Tibial nerve (tissue), 4 donors: Measurements from ENCODE around the gene LDLRAP1. TPM values are rescaled to one million over a fixed set of nuclear protein-coding genes. Genes with fewer than 3 reads are reported as not detected.

Experiments used
- DNase-seq, 2 donors: peaks; one replicate each; pipeline ENCODE4 v3.0.0-alpha.2; 2019; ENCODE audit warnings: low spot score in 2 of 2
- H3K27ac ChIP-seq, 4 donors: fragments of 200-600 bp; sonication (generic) in 3 of 4; one replicate each; pipeline ENCODE4 v1.5.1; 2017 to 2019; ENCODE audit warnings: mild to moderate bottlenecking in 1 of 4
- H3K27me3 ChIP-seq, 2 donors: fragments of 200-600 bp; sonication (generic) in 1 of 2; one replicate each; pipeline versions ENCODE4 v1.5.1 to v1.6.0; 2017 to 2019
- H3K36me3 ChIP-seq, 3 donors: fragments of 200-600 bp; sonication (generic); one replicate each; pipeline ENCODE4 v1.5.1; 2018 to 2019
- H3K4me1 ChIP-seq, 4 donors: fragments of 200-600 bp; sonication (generic) in 3 of 4; one replicate each; pipeline ENCODE4 v1.5.1; 2017 to 2019
- H3K4me3 ChIP-seq, 4 donors: fragments of 200-600 bp; sonication (generic) in 3 of 4; one replicate each; pipeline ENCODE4 v1.5.1; 2017 to 2019; ENCODE audit warnings: mild to moderate bottlenecking in 1 of 4, moderate library complexity in 1 of 4
- H3K9me3 ChIP-seq, 4 donors: fragments of 200-600 bp; sonication (generic) in 3 of 4; one replicate each; pipeline ENCODE4 v1.5.1; 2017 to 2019
- EP300 ChIP-seq, 2 donors: sonication (generic); formaldehyde crosslinking; IDR thresholded peaks; one replicate each; pipeline ENCODE4 v1.6.1; 2017; ENCODE audit warnings: antibody characterized with exemption in 2 of 2, mild to moderate bottlenecking in 1 of 2
- POLR2A ChIP-seq, 2 donors: fragments of 450-650 bp; IDR thresholded peaks; one replicate each; pipeline ENCODE4 v1.6.1; 2017; ENCODE audit warnings: antibody characterized with exemption in 2 of 2, mild to moderate bottlenecking in 2 of 2, moderate library complexity in 2 of 2
- WGBS, 2 donors: methylation state at CpG; one replicate each; pipeline ENCODE4 v1.1.5; 2018; 5-methylcytosine and 5-hydroxymethylcytosine counted together
- total RNA-seq, 4 donors: library from RNA; depleted of rRNA; stranded (reverse); fragments of >200 nt; gene quantifications; one replicate each; pipeline ENCODE4 v1.1.0, GENCODE V29; 2016
- TF ChIP-seq, protein P1 (sequence below), 5 experiments: fragments of 200-600 bp in 3 of 5; fragments of 450-650 bp in 2 of 5; sonication (generic) in 3 of 5; IDR thresholded peaks; one replicate each; pipeline ENCODE4 v1.5.1; 2016 to 2019; ENCODE audit warnings: antibody characterized with exemption in 5 of 5, mild to moderate bottlenecking in 3 of 5, moderate library complexity in 2 of 5

LDLRAP1 gene
- total RNA-seq, 4 donors from 2014 or later = 10.9 to 28.5 (median 14.7) TPM

DNA sequence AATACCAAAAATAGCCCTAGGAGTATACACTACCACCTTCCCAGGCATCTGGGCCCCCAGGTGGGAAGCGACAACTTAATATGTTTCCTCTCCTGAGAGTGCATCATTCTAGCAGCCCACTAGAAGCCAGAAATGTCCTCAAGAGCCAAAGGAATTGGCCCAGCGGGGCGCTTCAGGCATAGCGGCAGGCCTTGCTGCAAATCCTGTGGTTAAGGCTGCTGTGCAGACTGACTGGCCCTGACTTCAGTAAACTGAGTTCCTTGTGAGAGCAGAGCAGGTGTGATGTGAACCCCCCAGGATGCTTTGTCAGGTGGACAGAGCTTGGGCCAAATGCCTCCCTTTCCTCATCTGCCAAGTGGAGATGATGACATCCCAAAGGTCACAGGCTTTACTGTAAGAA lies 29.7 kb upstream of the LDLRAP1 start:
- 72 to 90% methylated on average over 4 of the region's 4 CpGs for WGBS, 2 donors
- TF ChIP-seq, protein P1, sequence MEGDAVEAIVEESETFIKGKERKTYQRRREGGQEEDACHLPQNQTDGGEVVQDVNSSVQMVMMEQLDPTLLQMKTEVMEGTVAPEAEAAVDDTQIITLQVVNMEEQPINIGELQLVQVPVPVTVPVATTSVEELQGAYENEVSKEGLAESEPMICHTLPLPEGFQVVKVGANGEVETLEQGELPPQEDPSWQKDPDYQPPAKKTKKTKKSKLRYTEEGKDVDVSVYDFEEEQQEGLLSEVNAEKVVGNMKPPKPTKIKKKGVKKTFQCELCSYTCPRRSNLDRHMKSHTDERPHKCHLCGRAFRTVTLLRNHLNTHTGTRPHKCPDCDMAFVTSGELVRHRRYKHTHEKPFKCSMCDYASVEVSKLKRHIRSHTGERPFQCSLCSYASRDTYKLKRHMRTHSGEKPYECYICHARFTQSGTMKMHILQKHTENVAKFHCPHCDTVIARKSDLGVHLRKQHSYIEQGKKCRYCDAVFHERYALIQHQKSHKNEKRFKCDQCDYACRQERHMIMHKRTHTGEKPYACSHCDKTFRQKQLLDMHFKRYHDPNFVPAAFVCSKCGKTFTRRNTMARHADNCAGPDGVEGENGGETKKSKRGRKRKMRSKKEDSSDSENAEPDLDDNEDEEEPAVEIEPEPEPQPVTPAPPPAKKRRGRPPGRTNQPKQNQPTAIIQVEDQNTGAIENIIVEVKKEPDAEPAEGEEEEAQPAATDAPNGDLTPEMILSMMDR (IDR thresholded peaks at IDR 0.05) = no peak
- TF ChIP-seq EP300 (IDR thresholded peaks at IDR 0.05) = no peak
- no peak for TF ChIP-seq POLR2A (IDR thresholded peaks at IDR 0.05)
- Histone ChIP-seq H3K27me3 (no peaks in the 10 kb centered on the region), H3K36me3 (no peaks in the 10 kb centered on the region), H3K9me3 (peaks cover 0 to 7% (median 0%) of the 10 kb centered on the region in 4 donors), H3K4me3 (no peak overlapping the region), H3K27ac (no peak overlapping the region), H3K4me1 (no peaks in the 10 kb centered on the region)
- DNase-seq = no peak

GRCh38 chr1:25515033-25515432 lies 28.4 kb upstream of the LDLRAP1 start:
- H3K4me3 ChIP-seq = no peak overlapping the region
- H3K4me1 ChIP-seq = no peaks in the 10 kb centered on the region
- H3K9me3 ChIP-seq = peaks cover 0 to 7% (median 0%) of the 10 kb centered on the region in 4 donors
- no peaks in the 10 kb centered on the region for H3K36me3 ChIP-seq
- no peak for TF ChIP-seq POLR2A (IDR thresholded peaks at IDR 0.05)
- TF ChIP-seq EP300 (IDR thresholded peaks at IDR 0.05) = no peak
- TF ChIP-seq, protein P1 (IDR thresholded peaks at IDR 0.05) = no peak
- no peak for DNase-seq
- H3K27me3 ChIP-seq = no peaks in the 10 kb centered on the region
- 75 to 79% methylated on average over 6 of the region's 6 CpGs for WGBS, 2 donors
- no peak overlapping the region for H3K27ac ChIP-seq

DNA sequence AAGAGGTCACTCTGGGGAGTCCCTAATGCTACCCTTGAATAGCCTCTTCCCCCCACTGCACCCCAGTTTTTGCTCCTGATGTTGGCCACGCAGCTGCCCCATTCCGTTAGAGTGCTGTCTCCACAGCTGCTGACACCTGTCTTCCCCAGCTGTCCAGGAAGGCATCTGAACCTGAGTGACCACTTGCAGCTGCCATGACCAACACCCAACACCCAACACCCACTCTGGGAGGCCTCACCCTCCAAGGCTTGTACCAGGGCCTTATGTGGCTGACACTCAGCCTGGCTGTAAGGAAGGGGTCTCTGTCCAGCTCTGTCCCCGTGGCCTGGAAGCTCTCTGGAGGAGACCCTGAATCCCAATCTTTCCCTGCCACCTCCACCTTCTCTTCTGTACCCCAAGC lies 26.7 kb upstream of the LDLRAP1 start:
- WGBS, 2 donors = 82 to 95% methylated on average over 3 of the region's 3 CpGs
- Histone ChIP-seq H3K27ac (no peak overlapping the region), H3K36me3 (no peaks in the 10 kb centered on the region), H3K4me3 (no peak overlapping the region), H3K9me3 (peaks cover 0 to 7% (median 0%) of the 10 kb centered on the region in 4 donors), H3K4me1 (peaks cover 0 to 4% (median 0%) of the 10 kb centered on the region in 4 donors), H3K27me3 (no peaks in the 10 kb centered on the region)
- TF ChIP-seq, protein P1 (IDR thresholded peaks at IDR 0.05) = no peak
- TF ChIP-seq POLR2A (IDR thresholded peaks at IDR 0.05) = no peak
- no peak for TF ChIP-seq EP300 (IDR thresholded peaks at IDR 0.05)
- no peak for DNase-seq

DNA sequence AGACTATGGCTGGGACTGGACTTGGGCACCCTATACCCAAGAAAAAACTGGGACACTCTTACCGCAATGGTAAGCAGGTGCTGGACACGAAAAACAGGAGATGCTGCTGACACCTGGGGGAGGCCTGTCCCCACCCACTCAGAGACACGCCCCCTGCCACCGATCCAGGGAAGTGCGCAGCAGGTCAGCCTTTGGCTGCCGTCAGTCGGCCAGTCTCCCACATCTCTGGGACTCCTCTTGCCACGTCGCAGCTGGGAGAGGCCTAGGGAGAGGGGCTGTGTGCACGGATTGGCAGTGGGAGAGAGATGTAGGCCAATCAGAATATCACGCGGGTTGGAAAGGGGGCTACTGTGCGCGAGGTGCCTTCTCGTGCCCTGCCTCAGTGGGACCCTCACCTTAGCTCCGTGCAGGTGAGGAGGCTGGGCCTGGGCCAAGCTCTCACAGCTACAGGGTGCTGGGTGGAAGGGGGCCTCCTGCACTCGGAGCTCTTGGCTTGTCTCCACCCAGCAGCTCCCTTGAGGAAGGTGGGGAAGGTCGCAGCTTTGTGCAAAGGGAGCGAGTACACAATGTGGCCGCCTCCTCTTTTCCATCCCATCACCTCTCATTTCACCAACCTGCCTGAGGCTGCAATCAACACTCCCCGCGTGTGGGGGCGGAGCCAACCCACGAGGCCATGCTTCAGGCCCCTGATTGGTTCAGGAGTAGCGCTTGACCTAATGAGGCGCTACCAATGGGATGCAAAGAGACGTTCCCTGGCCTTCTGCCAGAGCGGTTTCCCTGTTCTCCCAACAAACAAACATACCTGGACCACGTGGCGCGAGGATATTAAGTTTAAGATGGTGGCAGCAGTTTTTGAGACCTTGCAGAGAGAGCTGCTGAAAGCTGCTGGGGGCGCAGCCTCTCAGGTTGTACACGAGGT lies 25.7 kb upstream of the LDLRAP1 start:
- Histone ChIP-seq H3K27ac (no peak overlapping the region), H3K9me3 (peaks cover 0 to 5% (median 0%) of the 10 kb centered on the region in 4 donors), H3K27me3 (no peaks in the 10 kb centered on the region), H3K36me3 (no peaks in the 10 kb centered on the region), H3K4me1 (peaks cover 0 to 4% (median 0%) of the 10 kb centered on the region in 4 donors), H3K4me3 (no peak overlapping the region)
- TF ChIP-seq, protein P1 (IDR thresholded peaks at IDR 0.05) = no peak
- TF ChIP-seq EP300 (IDR thresholded peaks at IDR 0.05) (no peak), POLR2A (IDR thresholded peaks at IDR 0.05) (no peak)
- WGBS, 2 donors = 78 to 85% methylated on average over 17 to 33 of the region's 33 CpGs
- DNase-seq = no peak

GRCh38 chr1:25519624-25520023 lies 23.8 kb upstream of the LDLRAP1 start:
- WGBS, 2 donors = 90 to 92% methylated on average over 5 of the region's 5 CpGs
- Histone ChIP-seq H3K27ac (no peak overlapping the region), H3K9me3 (peaks cover 0 to under 1% (median 0%) of the 10 kb centered on the region in 4 donors), H3K36me3 (no peaks in the 10 kb centered on the region), H3K4me3 (no peak overlapping the region), H3K4me1 (peaks cover 0 to 4% (median 0%) of the 10 kb centered on the region in 4 donors), H3K27me3 (no peaks in the 10 kb centered on the region)
- no peak for DNase-seq
- TF ChIP-seq, protein P1 (IDR thresholded peaks at IDR 0.05) = no peak
- TF ChIP-seq EP300 (IDR thresholded peaks at IDR 0.05) (no peak), POLR2A (IDR thresholded peaks at IDR 0.05) (no peak)
